ENCODE data around the gene ANK3. TPM values are rescaled to one million over a fixed set of nuclear protein-coding genes. Genes with fewer than 3 reads are reported as not detected.

Gene ANK3
- total and polyA plus RNA-seq, 2 donors (not counting 3 experiments of a cell fraction or from before 2014, with no cell fraction given), result 0.88 to 8.5 TPM

DNA sequence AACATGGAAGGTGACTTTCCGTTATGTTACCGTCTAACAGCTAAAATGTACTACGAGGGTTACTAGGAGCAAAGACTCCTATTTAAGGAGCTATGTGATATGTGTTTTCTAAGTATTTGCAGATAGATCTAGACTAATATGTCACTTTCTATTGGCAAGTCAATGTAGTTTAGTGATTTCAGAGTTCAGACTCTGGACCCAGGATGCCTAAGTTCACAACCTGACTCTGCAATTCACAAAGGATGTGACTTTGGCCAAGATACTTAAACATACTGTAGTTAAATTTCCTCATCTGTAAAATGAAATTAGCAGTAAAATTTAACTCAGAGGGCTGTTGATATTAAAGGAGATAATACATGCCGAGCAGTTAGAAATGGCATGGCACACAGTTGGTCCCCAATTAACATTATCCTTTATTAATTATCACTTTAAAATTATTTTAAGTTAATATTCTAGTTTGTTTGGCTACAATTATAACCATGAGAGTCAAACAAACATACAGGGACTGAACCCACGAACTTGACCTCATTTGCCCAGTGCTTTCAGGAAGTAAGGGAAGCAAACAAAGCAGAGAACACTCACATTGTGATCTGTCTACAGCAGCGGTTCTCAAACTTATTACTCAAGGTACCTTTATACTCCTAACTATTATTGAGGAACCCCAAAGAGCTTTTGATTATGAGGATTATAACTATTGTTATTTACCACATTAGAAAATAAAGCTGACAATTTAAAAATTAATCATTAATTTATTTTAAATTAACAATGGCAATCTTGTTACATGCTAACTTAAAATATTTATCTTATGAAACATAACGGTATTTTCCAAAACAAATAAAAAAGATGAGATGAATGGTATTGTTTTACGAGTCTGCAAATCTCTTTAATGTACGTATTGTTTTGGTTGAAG lies 94.4 kb downstream of the ANK3 start:
- peaks cover 3% of the 10 kb centered on the region for H3K4me1 ChIP-seq (ENCODE audit: control insufficient read depth, extremely low read depth, insufficient read depth, low read length)
- H3K9me1 ChIP-seq (replicated peaks; ENCODE audit: control insufficient read depth, extremely low read depth, insufficient read depth, low read length), result no peaks in the 10 kb centered on the region
- CTCF ChIA-PET, result interaction anchor here (1.6 to 2.8 kb wide), 2 partner anchors 12 to 128 kb away, joined by 3 to 11 read pairs; no protein-coding TSS in a partner anchor
- H3K9me3 ChIP-seq (replicated peaks; ENCODE audit: control insufficient read depth, insufficient read depth, low read length), result no peaks in the 10 kb centered on the region
- no peak overlapping the region for H3K4me3 ChIP-seq (replicated peaks in 1 of 3; ENCODE audit: insufficient read depth in 1 of 3, low read depth in 1 of 3, low read length in 3 of 3)
- H4K20me1 ChIP-seq (replicated peaks; ENCODE audit: control insufficient read depth, extremely low read depth, insufficient read depth, low read length), result no peaks in the 10 kb centered on the region
- intact Hi-C loops (cut with micrococcal nuclease), result no loop called here
- no peak for TF ChIP-seq FOS (IDR thresholded peaks at IDR 0.05; ENCODE audit: borderline replicate concordance, insufficient read depth, low read length)
- no peak for TF ChIP-seq POLR2A (IDR thresholded peaks at IDR 0.05; ENCODE audit: low read depth, low read length)
- TF ChIP-seq POLR2AphosphoS5 (IDR thresholded peaks at IDR 0.05; ENCODE audit: insufficient read depth, low read depth, low read length), result no peak
- TF ChIP-seq EZH2 (IDR thresholded peaks at IDR 0.05; ENCODE audit: borderline replicate concordance, low read depth, low read length, severe bottlenecking), result no peak
- no peak for TF ChIP-seq JUN (IDR thresholded peaks at IDR 0.05; ENCODE audit: borderline replicate concordance, insufficient read depth, insufficient read length, low read depth)
- TF ChIP-seq, protein P1, sequence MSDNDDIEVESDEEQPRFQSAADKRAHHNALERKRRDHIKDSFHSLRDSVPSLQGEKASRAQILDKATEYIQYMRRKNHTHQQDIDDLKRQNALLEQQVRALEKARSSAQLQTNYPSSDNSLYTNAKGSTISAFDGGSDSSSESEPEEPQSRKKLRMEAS (IDR thresholded peaks at IDR 0.05; ENCODE audit: insufficient read depth, insufficient read length), result no peak
- TF ChIP-seq GATA2 (IDR thresholded peaks at IDR 0.05; ENCODE audit: insufficient read depth, insufficient read length, low read depth, low read length), result no peak
- TF ChIP-seq MYC (IDR thresholded peaks at IDR 0.05; ENCODE audit: low read depth, low read length), result no peak
- TF ChIP-seq, protein P2, sequence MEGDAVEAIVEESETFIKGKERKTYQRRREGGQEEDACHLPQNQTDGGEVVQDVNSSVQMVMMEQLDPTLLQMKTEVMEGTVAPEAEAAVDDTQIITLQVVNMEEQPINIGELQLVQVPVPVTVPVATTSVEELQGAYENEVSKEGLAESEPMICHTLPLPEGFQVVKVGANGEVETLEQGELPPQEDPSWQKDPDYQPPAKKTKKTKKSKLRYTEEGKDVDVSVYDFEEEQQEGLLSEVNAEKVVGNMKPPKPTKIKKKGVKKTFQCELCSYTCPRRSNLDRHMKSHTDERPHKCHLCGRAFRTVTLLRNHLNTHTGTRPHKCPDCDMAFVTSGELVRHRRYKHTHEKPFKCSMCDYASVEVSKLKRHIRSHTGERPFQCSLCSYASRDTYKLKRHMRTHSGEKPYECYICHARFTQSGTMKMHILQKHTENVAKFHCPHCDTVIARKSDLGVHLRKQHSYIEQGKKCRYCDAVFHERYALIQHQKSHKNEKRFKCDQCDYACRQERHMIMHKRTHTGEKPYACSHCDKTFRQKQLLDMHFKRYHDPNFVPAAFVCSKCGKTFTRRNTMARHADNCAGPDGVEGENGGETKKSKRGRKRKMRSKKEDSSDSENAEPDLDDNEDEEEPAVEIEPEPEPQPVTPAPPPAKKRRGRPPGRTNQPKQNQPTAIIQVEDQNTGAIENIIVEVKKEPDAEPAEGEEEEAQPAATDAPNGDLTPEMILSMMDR (IDR thresholded peaks at IDR 0.05; ENCODE audit: extremely low read depth in 1 of 2, insufficient read depth in 1 of 2, low read depth in 1 of 2, low read length in 2 of 2), result no peak
- H3K9ac ChIP-seq (replicated peaks; ENCODE audit: extremely low read depth, insufficient read depth, low read length), result no peak overlapping the region
- DNase-seq (ENCODE audit: low read depth, low spot score) (no peak), FAIRE-seq (no peak)
- dilution Hi-C loops (cut with MboI; ENCODE audit: extremely low pct_ligation_motif_present, low sequenced_read_pairs), result no loop called here
- no peaks in the 10 kb centered on the region for H3K27me3 ChIP-seq (ENCODE audit: control insufficient read depth in 2 of 2, insufficient read depth in 2 of 2, low read length in 2 of 2)
- no peaks in the 10 kb centered on the region for H3K79me2 ChIP-seq (ENCODE audit: control insufficient read depth, insufficient read depth, low read length)
- no peak overlapping the region for H3K27ac ChIP-seq (ENCODE audit: insufficient read depth, low read depth, low read length)
- no peak overlapping the region for H3K4me2 ChIP-seq (ENCODE audit: insufficient read depth, low read length)
- BruUV-seq (replicated peaks), result no TSS peak
- POLR2A ChIA-PET, result no interaction called here
- H2AFZ ChIP-seq (ENCODE audit: low read depth, low read length), result no peak overlapping the region
- no peaks in the 10 kb centered on the region for H3K36me3 ChIP-seq (ENCODE audit: control insufficient read depth in 2 of 2, extremely low read depth in 1 of 2, insufficient read depth in 2 of 2, low read length in 2 of 2)
